GM12891 (cell line): ENCODE results near the gene SLC16A8.

Experiments used
- PAX5 ChIP-seq: IDR thresholded peaks from 2 replicates; pipeline ENCODE4 v1.6.1; 2011; ENCODE audit warnings: low read length, moderate library complexity, mild to moderate bottlenecking; ENCODE audit not compliant: insufficient read depth, severe bottlenecking
- POLR2A ChIP-seq: IDR thresholded peaks from 2 replicates; pipeline ENCODE4 v1.6.1; 2011; ENCODE audit warnings: low read depth, low read length, control low read depth
- POLR2AphosphoS5 ChIP-seq: IDR thresholded peaks from 2 replicates; pipeline ENCODE4 v1.6.1; 2011; ENCODE audit warnings: low read depth, low read length, control low read depth
- TAF1 ChIP-seq: IDR thresholded peaks from 2 replicates; pipeline ENCODE4 v1.6.1; 2011; ENCODE audit warnings: low read depth, low read length, control low read depth

- no peak for TF ChIP-seq POLR2AphosphoS5
- no peak for TF ChIP-seq POLR2A
- TF ChIP-seq TAF1, result no peak
- TF ChIP-seq PAX5, result no peak
Observed at GRCh38 chr22:38112381-38112780, 28.4 kb upstream of the SLC16A8 start.
